Thoracic aorta (tissue), 2 donors: ENCODE results near the gene NFX1. TPM values are rescaled to one million over a fixed set of nuclear protein-coding genes. Genes with fewer than 3 reads are reported as not detected.
A peak's percentile ranks its signal among the peaks of the same experiment; 100 is the strongest.
"Not testable (repeated sequence)": the region's sequence is repeated elsewhere in the genome, so short reads cannot be mapped to it uniquely, and the experiment has no call there.

Source experiments
- ATAC-seq: fragments of 150-250 bp; one replicate; pipeline ENCODE4 v1.8.0; 2017; ENCODE audit warnings: low read depth; ENCODE audit not compliant: insufficient number of reproducible peaks, low FRiP score
- DNase-seq: peaks from one replicate; pipeline ENCODE4 v3.0.0-alpha.2; 2020; ENCODE audit warnings: low spot score
- H3K27ac ChIP-seq, 2 donors: fragments of 200-600 bp; sonication (generic); 1 replicate in 1 of 2; 2 replicates in 1 of 2; pipeline ENCODE4 v1.5.1; 2016; ENCODE audit warnings: mild to moderate bottlenecking in 2 of 2, moderate library complexity in 2 of 2
- H3K27me3 ChIP-seq: fragments of 200-600 bp; sonication (generic); replicated peaks from 2 replicates; pipeline ENCODE4 v1.6.0; 2016; ENCODE audit warnings: mild to moderate bottlenecking; ENCODE audit not compliant: insufficient read depth
- H3K36me3 ChIP-seq: fragments of 200-600 bp; sonication (generic); one replicate; pipeline ENCODE4 v1.5.1; 2016
- H3K4me1 ChIP-seq, 2 donors: fragments of 200-600 bp; sonication (generic); 1 replicate in 1 of 2; 2 replicates in 1 of 2; pipeline versions ENCODE4 v1.5.1 to v1.6.0; 2016; ENCODE audit warnings: low read depth in 2 of 2, mild to moderate bottlenecking in 1 of 2; ENCODE audit not compliant: control insufficient read depth in 1 of 2
- H3K4me3 ChIP-seq: fragments of 200-600 bp; sonication (generic); 2 replicates; pipeline ENCODE4 v1.5.1; 2016; ENCODE audit warnings: mild to moderate bottlenecking
- H3K9me3 ChIP-seq: fragments of 200-600 bp; sonication (generic); 2 replicates; pipeline ENCODE4 v1.5.1; 2016
- CTCF ChIP-seq: fragments of 200-600 bp; sonication (generic); IDR thresholded peaks from one replicate; pipeline ENCODE4 v1.5.1; 2019; ENCODE audit warnings: antibody characterized with exemption
- total RNA-seq, 2 donors: library from RNA; depleted of rRNA; stranded (reverse); fragments of >200 nt; gene quantifications; one replicate each; pipeline versions ENCODE4 v1.1.0 to v1.2.3, GENCODE V29; 2016

Gene NFX1
- total RNA-seq, 2 donors from 2014 or later = 22.5 to 39.7 TPM

GRCh38 chr9:33320568-33321261 lies 30.4 kb downstream of the NFX1 start:
- no peak overlapping the region for H3K4me3 ChIP-seq
- H3K27ac ChIP-seq = peak overlapping the region in 1 of 2 donors; percentile 49
- no peak for TF ChIP-seq CTCF
- no peaks in the 10 kb centered on the region for H3K27me3 ChIP-seq
- ATAC-seq = no peak
- H3K9me3 ChIP-seq = no peaks in the 10 kb centered on the region
- DNase-seq = no peak
- H3K36me3 ChIP-seq = peaks cover 50% of the 10 kb centered on the region
- H3K4me1 ChIP-seq = peaks cover 6 to 15% of the 10 kb centered on the region in 2 donors

- Histone ChIP-seq H3K9me3 (no peaks in the 10 kb centered on the region), H3K27me3 (no peaks in the 10 kb centered on the region), H3K4me1 (peaks cover 0 to 13% of the 10 kb centered on the region in 2 donors), H3K27ac (peak overlapping the region; percentile 32 to 44), H3K4me3 (no peak overlapping the region), H3K36me3 (peaks cover 44% of the 10 kb centered on the region)
- ATAC-seq = peak; percentile 85
- TF ChIP-seq CTCF = no peak
- peak; percentile 9 for DNase-seq
These were observed 38.8 kb downstream of the NFX1 start for GRCh38 chr9:33329117-33329563.

GRCh38 chr9:33329979-33330378 lies 39.7 kb downstream of the NFX1 start:
- no peak for DNase-seq
- peaks cover 0 to 13% of the 10 kb centered on the region in 2 donors for H3K4me1 ChIP-seq
- H3K9me3 ChIP-seq = no peaks in the 10 kb centered on the region
- H3K36me3 ChIP-seq = peaks cover 44% of the 10 kb centered on the region
- H3K27ac ChIP-seq = peak overlapping the region in 1 of 2 donors; percentile 32
- TF ChIP-seq CTCF = no peak
- H3K27me3 ChIP-seq = no peaks in the 10 kb centered on the region
- peak; percentile 40 for ATAC-seq
- H3K4me3 ChIP-seq = no peak overlapping the region

- no peak overlapping the region for H3K27ac ChIP-seq
- no peak for TF ChIP-seq CTCF
- H3K36me3 ChIP-seq = peaks cover 38% of the 10 kb centered on the region
- H3K4me1 ChIP-seq = peaks cover 0 to 13% of the 10 kb centered on the region in 2 donors
- no peak overlapping the region for H3K4me3 ChIP-seq
- H3K27me3 ChIP-seq = no peaks in the 10 kb centered on the region
- DNase-seq (no peak), ATAC-seq (no peak)
- H3K9me3 ChIP-seq = no peaks in the 10 kb centered on the region
These were observed 41.1 kb downstream of the NFX1 start for GRCh38 chr9:33331377-33331891.

- TF ChIP-seq CTCF = no peak
- ATAC-seq (no peak), DNase-seq (no peak)
- Histone ChIP-seq H3K27me3 (no peaks in the 10 kb centered on the region), H3K36me3 (peaks cover 37% of the 10 kb centered on the region), H3K4me3 (no peak overlapping the region), H3K27ac (no peak overlapping the region), H3K9me3 (no peaks in the 10 kb centered on the region), H3K4me1 (peaks cover 0 to 13% of the 10 kb centered on the region in 2 donors)
These were observed 41.7 kb downstream of the NFX1 start for GRCh38 chr9:33332011-33332410.

GRCh38 chr9:33332956-33333355 lies 42.6 kb downstream of the NFX1 start:
- H3K27ac ChIP-seq, H3K27me3 ChIP-seq, H3K9me3 ChIP-seq, H3K4me3 ChIP-seq, DNase-seq, ATAC-seq: not testable (repeated sequence)
- peaks cover 0 to 13% of the 10 kb centered on the region in 2 donors for H3K4me1 ChIP-seq
- H3K36me3 ChIP-seq = peaks cover 34% of the 10 kb centered on the region
